NB4 (cell line): ENCODE data around the gene PSMC5.

Experiments used
- CTCF ChIP-seq: IDR thresholded peaks from one replicate; pipeline ENCODE4 v1.5.1; 2012; ENCODE audit warnings: low read depth, low read length
- POLR2A ChIP-seq: IDR thresholded peaks from 2 replicates; pipeline ENCODE4 v1.6.1; 2011; ENCODE audit warnings: mild to moderate bottlenecking; ENCODE audit not compliant: insufficient read length; ENCODE audit errors: extremely low read depth

- TF ChIP-seq CTCF (no peak), POLR2A (no peak)
These were observed 46.3 kb upstream of the PSMC5 start for GRCh38 chr17:63780928-63781327.
